NCI-H1694 treated with DMSO at 0.1 percent for 48 hours (cell line): Measurements from ENCODE around the gene BCS1L.
A peak's percentile ranks its signal among the peaks of the same experiment; 100 is the strongest.

Experiments used
- DNase-seq: peaks from one replicate; lab custom pipeline; 2025; lab: John Stamatoyannopoulos, UW

BCS1L gene

GRCh38 chr2:218659258-218659987, at the start of gene BCS1L, which contains the start of gene ZNF142:
Gene BCS1L, plus strand, starts transcription at chr2:218659683. Its CDS starts 1,305 bp downstream, at chr2:218660988.
Gene ZNF142, minus strand, starts transcription at chr2:218659623. Its CDS starts 3,194 bp downstream, at chr2:218656429.
- DNase-seq, result peak; percentile 91

- no peak for DNase-seq
Observed at GRCh38 chr2:218615868-218616315, 43.6 kb upstream of the BCS1L start.

GRCh38 chr2:218618102-218618860, 41.2 kb upstream of the BCS1L start:
- DNase-seq, result peak; percentile 34

- no peak for DNase-seq
Observed at GRCh38 chr2:218621007-218621406, 38.5 kb upstream of the BCS1L start.

- no peak for DNase-seq
Observed at GRCh38 chr2:218622606-218623365, 36.7 kb upstream of the BCS1L start.

- no peak for DNase-seq
Observed at GRCh38 chr2:218623366-218623705, 36.1 kb upstream of the BCS1L start.

- DNase-seq, result no peak
Observed at GRCh38 chr2:218626369-218626768, 33.1 kb upstream of the BCS1L start.

GRCh38 chr2:218627939-218628338, 31.5 kb upstream of the BCS1L start:
- DNase-seq, result no peak

- no peak for DNase-seq
Observed at GRCh38 chr2:218631837-218632236, 27.6 kb upstream of the BCS1L start.

GRCh38 chr2:218635719-218636118, 23.8 kb upstream of the BCS1L start:
- no peak for DNase-seq

GRCh38 chr2:218638372-218638771, 21.1 kb upstream of the BCS1L start:
- no peak for DNase-seq

GRCh38 chr2:218642121-218642656, 17.3 kb upstream of the BCS1L start:
- DNase-seq, result no peak

GRCh38 chr2:218642786-218643185, 16.7 kb upstream of the BCS1L start:
- DNase-seq, result no peak

- no peak for DNase-seq
Observed at GRCh38 chr2:218643751-218644310, 15.7 kb upstream of the BCS1L start.

- no peak for DNase-seq
Observed at GRCh38 chr2:218644721-218645120, 14.8 kb upstream of the BCS1L start.

GRCh38 chr2:218645126-218645525, 14.4 kb upstream of the BCS1L start:
- no peak for DNase-seq

GRCh38 chr2:218648088-218648786, 11.2 kb upstream of the BCS1L start:
- peak; percentile 68 for DNase-seq

- no peak for DNase-seq
Observed at GRCh38 chr2:218648787-218649100, 10.7 kb upstream of the BCS1L start.

GRCh38 chr2:218655751-218656150, 3.7 kb upstream of the BCS1L start:
- DNase-seq, result no peak

GRCh38 chr2:218658671-218659257, 719 bp upstream of the BCS1L start:
- DNase-seq, result peak; percentile 25

- no peak for DNase-seq
Observed at GRCh38 chr2:218659988-218660358, 490 bp downstream of the BCS1L start.
